Retinal pigment epithelial cell (primary cell): ENCODE measurements around the gene DENND6B.
A peak's percentile ranks its signal among the peaks of the same experiment; 100 is the strongest.

Experiments
- DNase-seq: peaks from one replicate; pipeline ENCODE4 v3.0.0-alpha.2; 2010; ENCODE audit warnings: low read depth
- H3K4me3 ChIP-seq: 2 replicates; pipeline ENCODE4 v1.5.1; 2011; ENCODE audit warnings: mild to moderate bottlenecking, low read length, control low read depth, moderate library complexity
- CTCF ChIP-seq: conservative IDR thresholded peaks from 2 replicates; pipeline ENCODE4 v1.5.1; 2011; ENCODE audit warnings: low read depth, low read length, control low read depth, inconsistent platforms

DENND6B gene

DNA sequence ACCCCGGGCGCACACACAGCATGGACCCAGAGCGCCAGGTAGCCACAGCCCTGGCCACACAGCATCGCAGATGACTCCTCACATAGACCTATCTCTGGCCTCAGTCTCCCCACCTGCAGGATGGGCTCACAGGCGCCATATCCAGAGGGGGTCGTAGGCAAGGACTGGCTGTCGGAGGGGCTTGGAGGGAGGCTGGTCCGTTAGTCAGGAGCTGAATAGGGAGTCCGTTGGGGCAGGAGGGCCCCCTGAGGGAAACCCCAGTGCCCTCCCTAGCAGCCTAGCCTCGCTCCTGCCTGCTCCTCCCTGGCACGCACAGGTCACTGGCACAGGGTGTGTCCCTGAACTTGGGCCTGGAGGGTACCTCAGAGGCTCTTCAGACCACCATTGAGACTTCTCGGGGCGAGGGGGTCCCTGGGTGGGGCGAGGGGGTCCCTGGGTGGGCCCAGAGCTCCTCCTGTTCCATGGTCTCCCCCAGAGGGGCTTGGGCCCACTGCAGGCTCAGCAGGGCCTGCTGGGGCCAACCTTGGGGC is 21.4 kb downstream of the DENND6B start:
- peak overlapping the region; percentile 84 for H3K4me3 ChIP-seq
- TF ChIP-seq CTCF, result no peak
- no peak for DNase-seq

DNA sequence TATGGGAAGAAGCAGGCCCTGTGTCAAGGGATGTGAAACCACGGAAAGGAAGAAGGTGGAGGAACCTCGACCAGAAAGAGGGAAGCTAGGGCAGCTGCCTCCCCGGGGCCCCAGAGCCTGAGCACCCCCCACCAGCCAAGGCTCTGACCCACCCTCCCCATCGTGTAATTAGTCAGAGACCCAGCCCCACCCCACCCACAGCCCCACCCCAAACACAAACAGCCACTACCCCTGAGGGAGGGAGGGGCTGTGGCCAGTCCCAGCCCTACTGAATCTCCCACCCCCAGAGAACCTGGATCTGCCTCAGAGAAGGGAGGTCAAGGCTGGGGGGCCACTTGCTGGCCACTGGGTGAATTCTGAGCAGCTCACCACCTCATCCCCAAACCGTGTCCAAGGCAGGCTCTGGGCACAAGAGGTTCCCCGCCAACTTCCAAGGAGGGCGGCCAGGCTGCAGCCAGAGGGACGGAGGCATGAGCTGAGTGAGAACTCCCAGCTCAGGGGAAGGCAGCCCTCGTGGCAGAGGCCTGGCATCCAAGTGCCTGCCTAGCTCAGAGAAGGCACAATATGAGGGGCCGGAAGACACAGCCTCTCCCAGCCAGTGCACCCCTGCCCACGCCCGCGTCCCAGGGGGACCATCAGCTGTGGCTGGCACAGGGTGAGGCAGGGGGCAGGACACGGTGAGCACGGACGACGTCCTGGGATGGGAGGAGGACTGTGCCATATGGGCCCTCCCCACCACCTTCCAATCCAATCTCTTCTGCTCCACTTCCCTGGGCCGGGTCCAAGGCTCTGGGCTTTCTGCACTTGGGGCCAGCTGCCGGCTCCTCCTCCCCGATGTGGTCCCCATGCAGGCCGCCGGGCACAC is 22.1 kb downstream of the DENND6B start:
- H3K4me3 ChIP-seq, result peak overlapping the region; percentile 84

DNA sequence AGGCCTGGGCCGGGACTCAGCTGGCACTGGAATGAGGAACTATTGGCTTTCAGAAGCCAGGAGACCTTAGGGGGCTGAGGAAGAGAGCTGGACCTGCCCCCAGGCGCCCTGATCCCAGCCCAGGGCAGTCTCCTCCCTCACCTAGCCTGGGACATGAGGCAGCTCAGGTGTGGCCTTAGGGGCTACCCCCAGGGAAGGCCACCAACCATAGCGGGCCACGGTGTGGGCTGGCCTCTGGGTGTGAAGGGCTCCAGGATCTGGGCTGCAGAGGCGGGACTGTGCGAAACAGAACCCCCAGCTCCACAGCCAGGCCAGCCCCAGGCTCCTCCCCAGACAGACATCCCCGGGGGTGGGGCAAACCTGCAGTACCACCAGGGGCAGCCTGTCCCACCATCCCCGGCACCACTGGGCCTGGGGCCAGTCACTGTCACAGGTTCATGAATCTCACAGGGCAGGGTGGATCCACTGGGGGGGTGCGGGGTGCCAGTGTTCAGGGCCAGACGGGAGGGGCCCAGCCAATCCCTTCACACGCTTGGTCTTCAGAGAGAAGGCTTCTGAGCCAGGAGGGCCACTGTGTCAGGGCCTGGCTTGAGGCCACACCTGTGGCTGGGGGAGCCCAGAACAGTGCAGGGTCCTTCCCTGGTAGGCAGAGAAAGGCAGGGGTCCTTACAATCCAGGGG is 22.8 kb downstream of the DENND6B start:
- DNase-seq, result no peak
- TF ChIP-seq CTCF, result peak; percentile 28
- H3K4me3 ChIP-seq, result peak overlapping the region; percentile 20

More for the DNA sequence above, 22.1 kb downstream of the DENND6B start:
- DNase-seq, result peak; percentile 70
- no peak for TF ChIP-seq CTCF

- H3K4me3 ChIP-seq, result peak overlapping the region; percentile 20
- DNase-seq, result no peak
- no peak for TF ChIP-seq CTCF
Observed at GRCh38 chr22:50303515-50303847, 23.3 kb downstream of the DENND6B start.

DNA sequence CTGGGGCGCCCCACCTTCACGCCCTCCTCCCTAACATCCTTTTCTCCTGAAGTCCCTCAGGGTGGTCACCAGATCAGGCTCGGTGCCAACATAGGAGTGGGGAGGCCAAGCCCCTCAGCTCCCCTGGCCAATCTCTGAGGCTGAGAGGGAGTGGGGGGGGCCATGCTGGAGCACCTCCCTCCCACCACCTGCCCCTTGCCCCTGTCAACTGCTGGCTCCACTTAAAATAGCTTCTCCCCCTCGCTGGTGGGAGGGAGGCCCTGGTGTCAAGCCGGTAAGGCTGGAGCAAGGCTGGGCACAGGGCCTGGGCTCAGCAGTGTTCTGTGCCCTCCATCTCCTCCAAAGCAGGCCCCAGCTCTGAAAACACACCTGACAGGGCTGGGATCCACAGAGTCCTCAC is 24.2 kb downstream of the DENND6B start:
- no peak for TF ChIP-seq CTCF
- no peak for DNase-seq
- no peak overlapping the region for H3K4me3 ChIP-seq

DNA sequence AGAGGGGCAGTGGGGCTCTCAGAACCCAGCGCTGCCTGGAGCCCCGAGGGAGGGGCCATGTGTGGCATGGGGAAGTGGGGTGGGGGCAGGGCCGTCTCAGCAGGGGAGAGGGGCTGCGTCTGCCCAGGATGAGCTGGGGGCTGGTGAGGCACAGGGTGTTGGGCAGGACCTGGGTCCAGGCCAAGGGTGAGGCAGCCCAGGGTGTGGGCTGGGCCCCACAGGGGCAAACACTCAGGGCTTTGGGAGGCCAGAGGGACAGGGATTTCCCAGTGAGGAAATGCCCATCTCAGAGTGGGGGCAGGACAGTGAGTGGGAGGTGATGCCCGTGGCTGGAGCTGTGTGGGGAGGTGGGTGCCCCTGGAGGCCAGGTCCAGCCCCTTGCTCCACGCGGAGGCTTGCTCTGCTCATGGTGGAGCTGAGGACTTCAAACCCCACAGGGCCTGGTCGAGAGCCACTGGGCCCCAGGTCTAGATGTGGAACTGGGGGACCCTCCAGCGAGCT is 24.7 kb downstream of the DENND6B start:
- no peak for TF ChIP-seq CTCF
- peak overlapping the region; percentile 57 for H3K4me3 ChIP-seq
- no peak for DNase-seq

GRCh38 chr22:50301581-50301991 is 25.2 kb downstream of the DENND6B start:
- peak overlapping the region; percentile 57 for H3K4me3 ChIP-seq
- no peak for DNase-seq
- no peak for TF ChIP-seq CTCF
